Lower leg skin (tissue), 4 donors: Measurements from ENCODE around the gene ATP5MC2. TPM values are rescaled to one million over a fixed set of nuclear protein-coding genes. Genes with fewer than 3 reads are reported as not detected.
A peak's percentile ranks its signal among the peaks of the same experiment; 100 is the strongest.

Source experiments
- DNase-seq, 2 donors: peaks; one replicate each; pipeline ENCODE4 v3.0.0-alpha.2; 2019; ENCODE audit warnings: low spot score in 2 of 2
- H3K4me3 ChIP-seq: fragments of 200-600 bp; sonication (generic); 2 replicates; pipeline ENCODE4 v1.5.1; 2017; ENCODE audit warnings: mild to moderate bottlenecking, low read depth; ENCODE audit not compliant: poor library complexity, severe bottlenecking
- CTCF ChIP-seq, 3 donors: fragments of 450-650 bp; IDR thresholded peaks; one replicate each; pipeline ENCODE4 v1.5.1; 2016; ENCODE audit warnings: antibody characterized with exemption in 3 of 3, mild to moderate bottlenecking in 3 of 3, moderate library complexity in 2 of 3
- POLR2A ChIP-seq, 2 donors: fragments of 450-650 bp; IDR thresholded peaks; one replicate each; pipeline ENCODE4 v1.6.1; 2016 to 2017; ENCODE audit warnings: antibody characterized with exemption in 2 of 2, mild to moderate bottlenecking in 1 of 2, moderate library complexity in 1 of 2
- WGBS, 2 donors: methylation state at CpG; one replicate each; pipeline ENCODE4 v1.1.5; 2018; 5-methylcytosine and 5-hydroxymethylcytosine counted together
- intact Hi-C: fragments of 100-400 bp; cut with DNase I; formaldehyde crosslinking; loops from one replicate; pipeline ENCODE4 v1.15.0; 2023; ENCODE audit warnings: low total_unique reads
- total RNA-seq, 4 donors: library from RNA; depleted of rRNA; stranded (reverse); fragments of >200 nt; gene quantifications; one replicate each; pipeline ENCODE4 v1.1.0, GENCODE V29; 2016

ATP5MC2 gene
- total RNA-seq, 4 donors from 2014 or later, result 214 to 533 (median 318) TPM

GRCh38 chr12:53627919-53628318, 48.0 kb downstream of the ATP5MC2 start:
- 88 to 90% methylated on average over 11 of the region's 11 CpGs for WGBS, 2 donors
- H3K4me3 ChIP-seq, result no peak overlapping the region
- TF ChIP-seq CTCF (IDR thresholded peaks at IDR 0.05), result no peak
- TF ChIP-seq POLR2A (IDR thresholded peaks at IDR 0.05), result no peak
- no peak for DNase-seq
- intact Hi-C loops, result loop anchor here (10.0 kb wide), 1 partner anchor 47 kb away; the partner anchor contains the start of gene ATP5MC2

GRCh38 chr12:53626702-53627169, 49.1 kb downstream of the ATP5MC2 start:
- intact Hi-C loops, result loop anchor here (10.0 kb wide), 1 partner anchor 48 kb away; the partner anchor contains the start of gene ATP5MC2
- TF ChIP-seq CTCF (IDR thresholded peaks at IDR 0.05), result no peak
- TF ChIP-seq POLR2A (IDR thresholded peaks at IDR 0.05), result no peak
- H3K4me3 ChIP-seq, result peak overlapping the region; percentile 56
- DNase-seq, result no peak
- WGBS, 2 donors, result 21% methylated on average over 6 of the region's 6 CpGs

- peak; percentile 97 to 100 for DNase-seq
- TF ChIP-seq POLR2A (IDR thresholded peaks at IDR 0.05) (no peak), CTCF (IDR thresholded peaks at IDR 0.05) (peak in 1 of 3 donors; percentile 57)
- peak within 1 kb of the TSS; percentile 56 for H3K4me3 ChIP-seq
- intact Hi-C loops, result loop anchor here (10.0 kb wide), 1 partner anchor 49 kb away; the partner anchor contains the start of gene ATP5MC2
- 1% methylated on average over 47 to 48 of the region's 48 CpGs for WGBS, 2 donors
Observed at GRCh38 chr12:53625946-53626701, 49.8 kb downstream of the ATP5MC2 start, which contains the start of gene ATF7. ATF7 (minus strand) TSS chr12:53626382; CDS start chr12:53601000, 25,382 bp downstream.

GRCh38 chr12:53625373-53625945, 50.4 kb downstream of the ATP5MC2 start:
- peak overlapping the region; percentile 56 for H3K4me3 ChIP-seq
- intact Hi-C loops, result loop anchor here (10.0 kb wide), 1 partner anchor 49 kb away; the partner anchor contains the start of gene ATP5MC2
- 8 to 13% methylated on average over 5 of the region's 5 CpGs for WGBS, 2 donors
- DNase-seq, result no peak
- TF ChIP-seq POLR2A (IDR thresholded peaks at IDR 0.05) (no peak), CTCF (IDR thresholded peaks at IDR 0.05) (no peak)

- intact Hi-C loops, result loop anchor here (10.0 kb wide), 1 partner anchor 50 kb away; the partner anchor contains the start of gene ATP5MC2
- WGBS, 2 donors, result 13 to 31% methylated on average over 4 of the region's 4 CpGs
- DNase-seq, result peak in 1 of 2 donors; percentile 56
- H3K4me3 ChIP-seq, result peak overlapping the region; percentile 56
- TF ChIP-seq CTCF (IDR thresholded peaks at IDR 0.05) (no peak), POLR2A (IDR thresholded peaks at IDR 0.05) (no peak)
Observed at GRCh38 chr12:53624956-53625355, 50.9 kb downstream of the ATP5MC2 start.
